Mucosa of descending colon (tissue), 3 donors: Measurements from ENCODE around the gene EVI2B. TPM values are rescaled to one million over a fixed set of nuclear protein-coding genes. Genes with fewer than 3 reads are reported as not detected.
"Not testable (repeated sequence)": the region's sequence is repeated elsewhere in the genome, so short reads cannot be mapped to it uniquely, and the experiment has no call there.

Experiments
- ATAC-seq: fragments of 200-7000 bp; cut with Tn5 transposase; one replicate; pipeline ENCODE4 v1.9.1; 2020; ENCODE audit warnings: mild to moderate bottlenecking, moderate library complexity
- DNase-seq, 3 donors: peaks; one replicate each; pipeline ENCODE4 v3.0.0-alpha.2; 2020
- H3K36me3 ChIP-seq: fragments of 200-600 bp; one replicate; pipeline ENCODE4 v1.8.0; 2021; ENCODE audit warnings: low read depth, mild to moderate bottlenecking
- H3K4me1 ChIP-seq: fragments of 200-600 bp; one replicate; pipeline ENCODE4 v1.8.0; 2021; ENCODE audit warnings: low read depth, mild to moderate bottlenecking
- H3K4me3 ChIP-seq: fragments of 200-600 bp; one replicate; pipeline ENCODE4 v1.8.0; 2021; ENCODE audit warnings: mild to moderate bottlenecking
- H3K9me3 ChIP-seq: fragments of 200-600 bp; one replicate; pipeline ENCODE4 v1.8.0; 2021; ENCODE audit warnings: mild to moderate bottlenecking
- intact Hi-C, 2 donors: fragments of 100-400 bp; cut with DNase I in 1 of 2; cut with micrococcal nuclease in 1 of 2; formaldehyde crosslinking; loops; one replicate each; pipeline versions ENCODE4 v1.11.0 to v1.11.1; 2022; cut with DNase I, micrococcal nuclease
- long read RNA-seq, 2 donors: library from polyadenylated mRNA; unstranded; transcript quantifications; one replicate each; pipeline ENCODE4 v2.0.0, GENCODE V29; 2019 to 2021
- total RNA-seq, 3 donors: library from RNA; stranded (reverse); fragmentation: NEBNext Ultra II Directional in 2 of 3; extraction: Animal tissue kit (Norgen Biotek cat#: 25700) in 2 of 3; gene quantifications; one replicate each; pipeline versions ENCODE4 v1.2.1 to v1.2.4, GENCODE V29; 2021 to 2023
- TF ChIP-seq, protein P1 (sequence below): fragments of 200-600 bp; IDR thresholded peaks from one replicate; pipeline ENCODE4 v1.8.0; 2022; ENCODE audit warnings: antibody characterized with exemption, mild to moderate bottlenecking
- donor health status: DM: no; HTN: no; CAD: no; lungs with moderate emphysema.
- donor health status: DM: no; HTN: no; CAD: no.
- donor health status: DM: no; HTN: yes; CAD: no.

Gene EVI2B, protein sequence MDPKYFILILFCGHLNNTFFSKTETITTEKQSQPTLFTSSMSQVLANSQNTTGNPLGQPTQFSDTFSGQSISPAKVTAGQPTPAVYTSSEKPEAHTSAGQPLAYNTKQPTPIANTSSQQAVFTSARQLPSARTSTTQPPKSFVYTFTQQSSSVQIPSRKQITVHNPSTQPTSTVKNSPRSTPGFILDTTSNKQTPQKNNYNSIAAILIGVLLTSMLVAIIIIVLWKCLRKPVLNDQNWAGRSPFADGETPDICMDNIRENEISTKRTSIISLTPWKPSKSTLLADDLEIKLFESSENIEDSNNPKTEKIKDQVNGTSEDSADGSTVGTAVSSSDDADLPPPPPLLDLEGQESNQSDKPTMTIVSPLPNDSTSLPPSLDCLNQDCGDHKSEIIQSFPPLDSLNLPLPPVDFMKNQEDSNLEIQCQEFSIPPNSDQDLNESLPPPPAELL
- total RNA-seq, result 1 to 10 TPM; 3.3 to 9.5 (median 7.8) TPM
- long read RNA-seq, donor 1, partial matches to known transcripts, result 0 of 1 reads
- long read RNA-seq, donor 1, other reads (novel, unspliced or antisense), result 1 of 1 reads
- long read RNA-seq, donor 2, partial matches to known transcripts, result 0 of 2 reads
- long read RNA-seq, donor 2, other reads (novel, unspliced or antisense), result 1 of 2 reads

DNA sequence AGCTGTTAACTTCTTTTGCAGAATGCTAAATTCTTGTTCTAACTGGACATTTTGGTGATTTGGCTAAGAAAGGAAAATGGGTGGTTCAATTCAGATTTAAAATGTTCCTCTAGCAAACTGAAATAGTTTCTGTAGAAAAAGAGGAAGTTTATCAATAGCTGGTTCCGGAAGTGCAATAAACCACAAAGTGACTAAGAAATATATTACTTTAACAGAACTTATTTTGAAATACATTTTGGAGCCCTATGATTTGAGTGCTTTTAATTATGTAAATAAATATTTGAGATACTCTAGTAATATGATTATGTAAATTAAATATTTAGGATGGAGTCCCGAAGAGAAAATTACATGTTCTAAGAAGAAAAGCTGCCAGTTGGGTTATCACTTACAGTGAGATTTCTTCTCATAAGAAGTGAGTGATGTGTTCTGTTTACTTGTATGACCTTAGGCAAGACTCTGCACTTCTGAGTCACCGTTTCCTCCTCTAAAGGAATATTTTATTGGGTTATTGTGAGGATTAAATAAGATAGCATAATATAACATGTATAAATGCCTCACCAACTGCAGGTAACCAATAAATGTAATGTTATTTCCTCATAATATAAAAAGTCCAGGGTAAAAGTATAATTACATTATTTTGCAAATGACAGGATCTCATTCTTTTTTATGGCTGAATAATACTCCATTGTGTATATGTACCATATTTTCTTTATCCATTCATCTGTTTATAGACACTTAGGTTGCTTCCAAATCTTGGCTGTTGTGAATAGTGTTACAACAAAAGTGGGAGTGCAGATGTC lies at the start of gene EVI2B:
EVI2B (minus strand) TSS at position 73 of the 800 bp plus-strand sequence. CDS start 8,445 bp downstream, outside the sequence.
- H3K36me3 ChIP-seq, result no peaks in the 10 kb centered on the region
- peak; percentile 88 for ATAC-seq
- TF ChIP-seq, protein P1, sequence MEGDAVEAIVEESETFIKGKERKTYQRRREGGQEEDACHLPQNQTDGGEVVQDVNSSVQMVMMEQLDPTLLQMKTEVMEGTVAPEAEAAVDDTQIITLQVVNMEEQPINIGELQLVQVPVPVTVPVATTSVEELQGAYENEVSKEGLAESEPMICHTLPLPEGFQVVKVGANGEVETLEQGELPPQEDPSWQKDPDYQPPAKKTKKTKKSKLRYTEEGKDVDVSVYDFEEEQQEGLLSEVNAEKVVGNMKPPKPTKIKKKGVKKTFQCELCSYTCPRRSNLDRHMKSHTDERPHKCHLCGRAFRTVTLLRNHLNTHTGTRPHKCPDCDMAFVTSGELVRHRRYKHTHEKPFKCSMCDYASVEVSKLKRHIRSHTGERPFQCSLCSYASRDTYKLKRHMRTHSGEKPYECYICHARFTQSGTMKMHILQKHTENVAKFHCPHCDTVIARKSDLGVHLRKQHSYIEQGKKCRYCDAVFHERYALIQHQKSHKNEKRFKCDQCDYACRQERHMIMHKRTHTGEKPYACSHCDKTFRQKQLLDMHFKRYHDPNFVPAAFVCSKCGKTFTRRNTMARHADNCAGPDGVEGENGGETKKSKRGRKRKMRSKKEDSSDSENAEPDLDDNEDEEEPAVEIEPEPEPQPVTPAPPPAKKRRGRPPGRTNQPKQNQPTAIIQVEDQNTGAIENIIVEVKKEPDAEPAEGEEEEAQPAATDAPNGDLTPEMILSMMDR, result no peak
- peaks cover 6% of the 10 kb centered on the region for H3K4me1 ChIP-seq
- H3K9me3 ChIP-seq, result no peaks in the 10 kb centered on the region
- peak in 1 of 3 donors; percentile 21 for DNase-seq
- intact Hi-C loops, result no loop called here
- no peak within 1 kb of the TSS for H3K4me3 ChIP-seq

DNA sequence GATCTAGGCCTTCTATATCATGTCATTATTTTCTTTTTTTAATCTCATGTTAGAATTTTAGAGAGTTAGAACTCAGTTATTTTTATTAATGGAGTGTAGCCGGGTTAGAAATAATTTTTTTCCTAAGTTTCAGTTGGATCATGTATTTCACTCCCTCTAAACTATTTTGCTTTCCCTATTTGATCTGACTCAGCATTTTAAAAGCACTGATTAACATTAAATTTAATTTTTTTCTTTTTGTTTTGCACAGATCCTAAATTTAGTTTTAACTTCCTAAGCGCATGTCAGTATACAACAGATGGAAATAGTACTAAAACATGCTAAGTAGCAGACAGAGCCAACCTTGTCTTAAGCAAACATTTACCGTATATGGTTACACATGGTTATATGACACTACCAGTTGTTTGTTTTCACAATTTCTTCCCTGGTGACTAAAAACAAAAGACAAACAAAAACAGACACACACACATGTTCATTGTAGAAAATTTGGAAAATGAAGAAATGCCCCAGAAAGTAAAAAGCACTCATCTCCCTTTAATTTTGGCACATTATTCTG lies 44.1 kb upstream of the EVI2B start:
- no peak overlapping the region for H3K4me3 ChIP-seq
- no peaks in the 10 kb centered on the region for H3K4me1 ChIP-seq
- peak; percentile 61 for ATAC-seq
- TF ChIP-seq, protein P1, result no peak
- intact Hi-C loops, result no loop called here
- DNase-seq, result no peak
- no peaks in the 10 kb centered on the region for H3K36me3 ChIP-seq
- H3K9me3 ChIP-seq, result no peaks in the 10 kb centered on the region

GRCh38 chr17:31357091-31357490 lies 43.2 kb upstream of the EVI2B start:
- intact Hi-C loops, result no loop called here
- H3K4me3 ChIP-seq, result no peak overlapping the region
- no peak for DNase-seq
- H3K9me3 ChIP-seq, result no peaks in the 10 kb centered on the region
- H3K36me3 ChIP-seq, result no peaks in the 10 kb centered on the region
- TF ChIP-seq, protein P1, result no peak
- no peak for ATAC-seq
- H3K4me1 ChIP-seq, result no peaks in the 10 kb centered on the region

GRCh38 chr17:31355935-31356334 lies 42.1 kb upstream of the EVI2B start:
- Histone ChIP-seq H3K36me3 (no peaks in the 10 kb centered on the region), H3K4me3 (no peak overlapping the region), H3K4me1 (no peaks in the 10 kb centered on the region), H3K9me3 (no peaks in the 10 kb centered on the region)
- intact Hi-C loops, result no loop called here
- ATAC-seq, result no peak
- TF ChIP-seq, protein P1, result no peak
- no peak for DNase-seq

DNA sequence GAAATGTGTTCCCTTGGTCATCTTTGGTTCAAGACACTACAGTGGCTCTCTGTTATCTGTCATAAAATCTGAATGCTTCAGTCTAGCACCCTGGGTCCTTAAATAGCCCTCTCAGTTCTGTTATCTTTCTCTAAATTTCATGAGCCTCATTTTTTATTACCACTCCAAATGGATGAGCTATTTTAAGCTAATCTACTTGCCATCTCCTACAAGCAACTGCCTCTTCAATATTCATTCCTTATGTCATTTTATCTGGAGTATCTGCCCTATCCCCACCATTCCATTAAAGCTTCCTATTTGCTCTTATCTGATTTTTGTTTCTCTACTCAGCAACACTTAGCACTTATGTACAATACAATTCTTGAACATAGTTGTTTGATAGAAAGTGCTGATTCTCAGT lies 35.6 kb upstream of the EVI2B start:
- TF ChIP-seq, protein P1, result no peak
- DNase-seq (no peak), ATAC-seq (no peak)
- H3K4me1 ChIP-seq, result no peaks in the 10 kb centered on the region
- H3K36me3 ChIP-seq, result no peaks in the 10 kb centered on the region
- intact Hi-C loops, result no loop called here
- H3K9me3 ChIP-seq, result no peaks in the 10 kb centered on the region
- no peak overlapping the region for H3K4me3 ChIP-seq

DNA sequence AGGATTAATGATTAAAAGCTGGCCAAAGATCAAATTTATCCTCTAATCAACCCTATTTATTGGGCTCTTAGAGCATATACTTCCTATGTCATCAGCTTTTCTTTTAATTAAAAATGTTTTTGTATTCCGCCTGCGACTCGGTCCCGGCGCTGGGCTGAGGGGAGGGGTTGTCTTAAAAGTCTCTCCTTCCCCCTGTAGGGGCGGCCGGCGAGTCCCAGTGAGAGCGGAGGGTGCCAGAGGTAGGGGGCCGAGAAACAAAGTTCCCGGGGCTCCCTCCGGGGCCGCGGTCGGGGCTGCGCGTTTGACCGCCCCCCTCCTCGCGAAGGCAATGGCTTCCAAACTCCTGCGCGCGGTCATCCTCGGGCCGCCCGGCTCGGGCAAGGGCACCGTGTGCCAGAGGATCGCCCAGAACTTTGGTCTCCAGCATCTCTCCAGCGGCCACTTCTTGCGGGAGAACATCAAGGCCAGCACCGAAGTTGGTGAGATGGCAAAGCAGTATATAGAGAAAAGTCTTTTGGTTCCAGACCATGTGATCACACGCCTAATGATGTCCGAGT lies 31.4 kb upstream of the EVI2B start:
- intact Hi-C loops, H3K36me3 ChIP-seq, DNase-seq, H3K9me3 ChIP-seq, ATAC-seq, H3K4me1 ChIP-seq, H3K4me3 ChIP-seq: not testable (repeated sequence)
